HUDEP-2 (cell line): ENCODE results near the gene ITGB5.
"Not testable (repeated sequence)": the region's sequence is repeated elsewhere in the genome, so short reads cannot be mapped to it uniquely, and the experiment has no call there.

Experiments
- DNase-seq, 76 experiments: peaks; one replicate each; lab custom pipeline; 2025; ENCODE audit not compliant: unreplicated experiment in 76 of 76; lab: John Stamatoyannopoulos, UW

The ITGB5 gene

GRCh38 chr3:124759666-124760401, 127.3 kb downstream of the ITGB5 start:
- no peak for DNase-seq

GRCh38 chr3:124758851-124759635, 128.1 kb downstream of the ITGB5 start:
- no peak for DNase-seq

DNA sequence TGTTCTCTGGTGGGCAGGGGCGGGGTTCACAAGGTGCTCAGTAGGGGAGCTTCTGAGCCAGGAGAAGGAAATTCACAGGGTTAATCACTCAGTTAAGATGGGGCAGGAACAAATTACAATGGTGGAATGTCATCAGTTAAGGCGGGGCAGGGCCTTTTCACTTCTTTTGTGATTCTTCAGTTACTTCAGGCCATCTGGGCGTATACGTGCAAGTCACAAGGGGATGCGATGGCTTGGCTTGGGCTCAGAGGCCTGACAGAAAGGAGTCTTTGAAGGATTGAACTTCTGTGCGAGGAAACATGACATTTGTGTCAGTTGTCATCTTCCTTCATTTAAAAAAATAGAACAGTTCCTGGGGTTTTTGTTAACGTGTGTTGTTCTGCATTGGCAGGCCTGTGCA, 129.2 kb downstream of the ITGB5 start:
- not testable (repeated sequence) for DNase-seq

DNA sequence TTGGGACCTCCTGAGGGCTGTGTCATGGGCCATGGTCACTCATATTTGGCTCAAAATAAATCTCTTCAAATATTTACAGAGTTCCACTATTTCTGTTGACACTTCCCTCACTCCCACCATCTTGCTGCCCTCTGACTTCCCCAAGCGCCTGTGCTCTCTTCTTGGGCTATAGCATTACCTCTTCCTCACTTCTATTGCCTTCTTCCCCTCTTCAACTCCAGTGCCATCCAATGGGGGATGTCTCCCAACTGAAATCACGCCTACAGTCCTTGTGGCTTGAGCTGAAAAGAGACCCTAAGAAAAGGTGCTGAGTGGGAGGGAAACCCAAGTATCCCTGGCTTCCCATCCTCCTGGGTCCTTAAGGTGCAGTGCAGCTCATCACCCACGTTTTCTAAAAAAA, 135.1 kb downstream of the ITGB5 start:
- no peak for DNase-seq

DNA sequence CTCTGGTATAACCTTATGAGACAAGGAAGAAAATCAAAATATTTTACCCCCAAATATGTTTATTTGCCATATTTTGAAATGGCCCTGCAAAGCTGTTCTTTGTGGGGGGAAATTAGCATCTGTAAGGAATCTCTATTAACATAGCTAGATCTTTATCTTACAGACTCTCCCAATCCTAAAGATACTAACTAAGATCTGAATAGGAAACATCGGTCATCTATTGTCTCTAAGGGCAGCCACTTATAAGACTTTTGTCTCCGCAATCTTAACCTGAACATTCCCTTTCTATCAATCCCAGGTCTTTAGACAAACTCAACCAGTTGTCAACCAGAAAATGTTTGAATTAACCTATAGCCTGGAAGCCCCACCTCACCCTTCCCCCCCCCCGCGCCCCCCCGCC, 135.7 kb downstream of the ITGB5 start:
- no peak for DNase-seq

DNA sequence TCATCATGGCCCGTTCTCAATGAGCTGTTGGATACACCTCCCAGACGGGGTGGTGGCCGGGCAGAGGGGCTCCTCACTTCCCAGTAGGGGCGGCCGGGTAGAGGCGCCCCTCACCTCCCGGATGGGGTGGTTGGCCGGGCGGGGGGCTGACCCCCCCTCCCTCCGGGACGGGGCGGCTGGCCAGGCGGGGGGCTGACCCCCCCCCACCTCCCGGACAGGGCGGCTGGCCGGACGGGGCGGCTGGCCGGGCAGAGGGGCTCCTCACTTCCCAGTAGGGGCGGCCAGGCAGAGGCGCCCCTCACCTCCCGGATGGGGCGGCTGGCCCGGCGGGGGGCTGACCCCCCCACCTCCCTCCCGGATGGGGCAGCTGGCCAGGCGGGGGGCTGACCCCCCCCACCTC, 137.3 kb downstream of the ITGB5 start:
- DNase-seq = not testable (repeated sequence)

GRCh38 chr3:124748560-124749198, 138.5 kb downstream of the ITGB5 start:
- DNase-seq = no peak

GRCh38 chr3:124747111-124747981, 139.8 kb downstream of the ITGB5 start:
- no peak for DNase-seq

DNA sequence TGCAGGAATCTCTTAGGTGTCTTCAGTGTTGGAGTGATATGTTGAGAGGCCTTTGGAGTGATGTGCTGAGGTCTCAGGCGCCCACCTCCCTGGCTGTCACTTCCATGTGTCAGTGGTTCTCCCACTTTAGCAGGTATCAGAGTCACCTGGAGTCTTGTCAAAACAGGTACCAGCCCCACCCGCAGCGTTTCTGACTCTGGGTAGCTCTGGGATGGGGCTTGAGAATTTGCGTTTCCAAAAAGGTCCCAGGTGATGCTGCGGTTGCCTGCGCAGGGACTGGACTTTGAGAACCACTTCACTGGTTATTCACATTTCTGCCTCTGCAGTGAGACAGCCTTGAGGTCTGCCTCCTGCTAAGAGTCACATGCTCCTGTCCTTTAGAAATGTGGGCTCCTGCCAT, 141.4 kb downstream of the ITGB5 start:
- DNase-seq = no peak

GRCh38 chr3:124741027-124741426, 146.1 kb downstream of the ITGB5 start:
- no peak for DNase-seq

- DNase-seq = peak in 6 of 76 experiments; percentile 1 to 6 (median 3)
Observed at GRCh38 chr3:124731760-124732159, 155.4 kb downstream of the ITGB5 start.

DNA sequence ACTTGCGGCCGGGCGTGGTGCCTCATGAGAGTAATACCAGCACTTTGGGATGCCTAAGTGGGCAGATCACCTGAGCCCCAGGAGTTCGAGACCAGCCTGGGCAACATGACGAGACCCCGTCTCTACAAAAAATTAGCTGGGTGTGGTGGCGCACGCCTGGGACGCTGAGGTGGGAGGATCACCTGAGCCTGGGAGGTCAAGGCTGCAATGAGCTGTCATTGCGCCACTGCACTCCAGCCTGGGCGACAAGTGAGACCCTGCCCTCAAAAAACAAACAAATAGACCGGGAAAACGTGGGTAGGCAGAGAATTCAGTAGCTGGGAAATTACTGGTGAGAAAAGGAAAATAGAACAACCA, 156.2 kb downstream of the ITGB5 start:
- DNase-seq = peak in 5 of 76 experiments; percentile 1 to 39 (median 10)

GRCh38 chr3:124730129-124730940, 156.8 kb downstream of the ITGB5 start, which contains the start of gene UMPS:
UMPS (plus strand) TSS chr3:124730452; CDS start chr3:124730472, 20 bp downstream.
- DNase-seq = peak in 75 of 76 experiments; percentile 24 to 89 (median 78)

DNA sequence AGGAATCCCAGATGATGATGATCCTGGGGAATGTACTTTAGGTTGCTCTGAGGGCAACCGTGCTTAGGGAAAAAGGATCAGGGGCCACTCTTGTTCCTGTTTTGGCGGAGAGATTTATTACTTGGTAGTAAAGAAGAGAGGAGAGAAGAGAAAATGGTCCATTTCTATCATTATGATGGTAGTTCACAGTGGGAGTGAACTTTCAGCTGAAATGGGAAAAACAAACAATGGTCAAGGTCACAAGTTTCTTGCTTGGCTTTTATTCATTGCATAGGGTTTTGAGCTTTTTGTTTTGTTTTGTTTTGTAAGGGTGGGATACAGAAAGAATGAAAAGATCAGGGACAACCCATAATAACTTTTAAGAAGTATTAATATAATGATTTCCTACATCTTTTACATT, 164.6 kb downstream of the ITGB5 start:
- no peak for DNase-seq

DNA sequence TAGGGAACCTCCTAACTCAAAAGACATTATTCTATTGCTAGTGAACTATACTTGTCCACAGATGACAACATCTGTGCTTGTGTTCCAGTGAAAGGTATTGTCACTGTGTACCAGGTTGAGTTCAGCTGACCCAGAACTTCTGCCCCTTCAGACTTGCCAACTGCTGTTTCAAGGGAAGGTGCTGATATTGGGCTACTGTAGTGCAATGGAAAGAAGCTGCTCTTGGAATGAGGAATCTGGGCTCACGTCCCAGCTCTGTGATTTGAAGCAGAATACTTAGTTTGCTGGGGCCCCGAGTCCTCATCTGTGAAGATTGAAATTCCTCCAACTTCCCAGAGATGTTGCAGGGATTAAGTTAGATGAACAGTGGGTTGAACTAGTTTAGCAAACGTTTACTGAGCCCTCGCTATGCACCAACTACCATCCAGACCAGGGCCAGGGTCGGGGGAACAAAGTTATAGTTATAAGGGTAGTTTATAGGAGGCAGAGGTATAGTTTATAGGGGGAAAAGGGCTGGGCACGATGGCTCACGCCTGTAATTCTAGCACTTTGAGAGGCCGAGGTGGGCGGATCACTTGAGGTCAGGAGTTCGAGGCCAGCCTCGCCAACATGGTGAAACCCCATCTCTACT, 172.8 kb downstream of the ITGB5 start:
- DNase-seq = no peak
